NCI-H748 (cell line): Measurements from ENCODE around the gene EXOC3L1.

ENCODE experiments used
- DNase-seq: peaks from one replicate; lab custom pipeline; 2025; ENCODE audit not compliant: unreplicated experiment; lab: John Stamatoyannopoulos, UW

EXOC3L1 gene

DNA sequence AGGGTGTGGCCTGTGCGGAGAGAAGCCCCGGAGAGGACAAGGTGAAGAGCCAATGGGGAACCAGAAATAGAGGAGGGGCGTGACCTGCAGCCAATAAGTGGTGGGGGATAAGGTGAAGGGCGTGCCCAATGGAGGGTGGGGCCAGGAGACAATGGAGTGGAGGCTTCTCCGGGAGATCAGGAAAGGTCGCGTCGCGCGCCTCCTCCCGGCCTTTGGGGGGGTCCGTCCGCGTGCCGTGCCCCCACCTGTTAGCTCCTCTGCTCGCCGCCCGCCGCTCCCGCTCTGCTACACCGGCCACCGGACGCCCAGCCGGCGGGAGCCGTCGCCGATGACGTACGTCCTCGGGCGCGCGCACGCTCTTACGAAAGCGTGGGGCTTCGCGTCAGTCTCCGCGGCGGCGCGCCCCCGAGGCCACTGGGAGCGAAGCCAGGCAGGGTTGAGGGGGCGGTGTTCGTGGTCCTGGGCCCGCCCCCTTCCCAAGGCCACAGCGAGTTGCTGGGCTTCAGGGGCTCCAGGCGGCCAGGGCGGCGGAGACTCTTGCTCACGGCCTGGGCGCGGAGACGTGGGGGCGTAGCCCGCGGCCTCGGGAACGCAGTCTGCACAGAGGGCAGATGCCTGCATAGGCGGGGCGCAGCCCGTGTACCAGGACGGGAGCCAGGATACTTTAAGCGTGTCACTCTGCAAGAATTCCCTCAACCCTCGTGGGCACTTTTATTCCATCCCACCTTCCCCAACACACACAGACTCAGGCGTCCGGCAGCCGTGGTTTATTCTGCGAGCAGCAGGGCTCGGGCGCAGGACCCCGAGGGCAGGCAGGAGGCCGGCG, 6.1 kb downstream of the EXOC3L1 start, which contains the start of gene MATCAP1:
Gene MATCAP1, minus strand, starts transcription at position 337 of the 826 bp plus-strand sequence. CDS start 3,353 bp downstream, outside the sequence.
- peak; percentile 96 for DNase-seq

DNA sequence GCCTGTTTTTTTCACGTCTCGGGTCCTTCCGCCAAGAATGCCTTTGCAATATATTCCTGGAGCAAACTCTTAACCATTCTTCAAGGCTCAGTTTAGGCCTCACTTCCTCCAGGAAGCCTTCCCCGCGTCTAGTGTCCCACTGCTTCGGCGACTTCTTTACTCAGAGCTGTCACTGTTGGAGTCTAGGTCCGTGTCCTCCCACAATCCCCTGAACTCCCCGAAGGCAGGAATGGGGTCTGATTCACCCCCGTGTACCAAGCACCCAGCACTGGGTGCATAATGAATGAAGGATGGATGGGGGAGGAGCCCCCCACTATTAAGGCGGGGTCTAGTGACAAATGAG, 6.7 kb downstream of the EXOC3L1 start:
- DNase-seq = no peak

- no peak for DNase-seq
These were observed 7.6 kb downstream of the EXOC3L1 start for GRCh38 chr16:67182288-67182687.

- no peak for DNase-seq
These were observed 8.6 kb downstream of the EXOC3L1 start for GRCh38 chr16:67181346-67181745.

DNA sequence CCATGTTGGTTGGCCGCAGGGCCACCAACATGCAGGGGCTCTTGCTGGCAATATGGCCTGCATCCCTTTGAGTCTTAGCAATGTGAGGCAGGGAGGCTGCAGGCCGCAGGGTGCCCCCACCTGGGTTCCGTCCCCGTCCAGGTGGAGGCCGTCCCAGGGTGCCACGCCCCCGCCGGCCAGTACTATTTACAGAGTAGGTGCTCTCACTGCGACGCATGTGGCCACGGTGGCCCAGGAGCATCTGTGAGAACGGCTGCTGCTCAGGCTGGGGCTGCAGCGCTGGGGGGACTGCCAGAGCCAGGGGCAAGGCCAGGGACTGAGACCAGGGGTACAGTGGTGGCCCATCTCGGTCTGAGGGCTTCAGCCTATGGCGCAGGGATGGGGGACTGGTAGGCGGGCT, 9.8 kb downstream of the EXOC3L1 start:
- no peak for DNase-seq

GRCh38 chr16:67179421-67180080, 10.4 kb downstream of the EXOC3L1 start:
- peak; percentile 3 for DNase-seq

GRCh38 chr16:67177743-67178699, 11.9 kb downstream of the EXOC3L1 start:
- peak; percentile 95 for DNase-seq

DNA sequence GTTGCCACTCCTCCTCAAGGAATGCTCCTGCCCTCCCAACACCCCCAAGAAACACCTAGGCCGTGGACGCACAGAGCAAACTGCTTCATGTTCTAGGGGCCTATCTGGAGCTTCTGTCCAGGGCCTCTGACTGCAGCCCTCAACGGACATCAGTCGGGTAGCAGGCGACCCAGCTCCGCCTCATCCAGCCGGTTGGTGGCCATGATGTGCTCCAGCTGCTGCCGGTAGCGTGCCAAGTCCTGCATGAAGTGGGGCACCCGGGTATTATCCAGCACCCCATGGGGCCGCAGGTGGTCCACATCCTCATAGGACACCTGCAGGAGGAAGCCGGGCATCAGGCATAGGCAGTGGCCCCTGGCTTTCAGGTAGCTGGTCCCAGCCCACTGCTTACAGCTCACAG, 13.3 kb downstream of the EXOC3L1 start:
- no peak for DNase-seq

DNA sequence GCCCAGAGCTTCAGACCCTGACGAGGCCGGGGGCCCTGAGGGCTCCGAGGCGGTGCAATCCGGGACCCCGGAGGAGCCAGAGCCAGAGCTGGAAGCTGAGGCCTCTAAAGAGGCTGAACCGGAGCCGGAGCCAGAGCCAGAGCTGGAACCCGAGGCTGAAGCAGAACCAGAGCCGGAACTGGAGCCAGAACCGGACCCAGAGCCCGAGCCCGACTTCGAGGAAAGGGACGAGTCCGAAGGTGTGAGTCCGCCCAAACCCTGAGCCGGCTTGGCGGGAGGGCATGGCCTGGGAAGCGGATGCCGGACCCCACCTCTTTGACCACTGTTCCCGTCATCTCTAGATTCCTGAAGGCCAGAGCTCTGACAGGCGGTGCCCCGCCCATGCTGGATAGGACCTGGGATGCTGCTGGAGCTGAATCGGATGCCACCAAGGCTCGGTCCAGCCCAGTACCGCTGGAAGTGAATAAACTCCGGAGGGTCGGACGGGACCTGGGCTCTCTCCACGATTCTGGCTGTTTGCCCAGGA, 15.2 kb downstream of the EXOC3L1 start:
- DNase-seq = no peak

DNA sequence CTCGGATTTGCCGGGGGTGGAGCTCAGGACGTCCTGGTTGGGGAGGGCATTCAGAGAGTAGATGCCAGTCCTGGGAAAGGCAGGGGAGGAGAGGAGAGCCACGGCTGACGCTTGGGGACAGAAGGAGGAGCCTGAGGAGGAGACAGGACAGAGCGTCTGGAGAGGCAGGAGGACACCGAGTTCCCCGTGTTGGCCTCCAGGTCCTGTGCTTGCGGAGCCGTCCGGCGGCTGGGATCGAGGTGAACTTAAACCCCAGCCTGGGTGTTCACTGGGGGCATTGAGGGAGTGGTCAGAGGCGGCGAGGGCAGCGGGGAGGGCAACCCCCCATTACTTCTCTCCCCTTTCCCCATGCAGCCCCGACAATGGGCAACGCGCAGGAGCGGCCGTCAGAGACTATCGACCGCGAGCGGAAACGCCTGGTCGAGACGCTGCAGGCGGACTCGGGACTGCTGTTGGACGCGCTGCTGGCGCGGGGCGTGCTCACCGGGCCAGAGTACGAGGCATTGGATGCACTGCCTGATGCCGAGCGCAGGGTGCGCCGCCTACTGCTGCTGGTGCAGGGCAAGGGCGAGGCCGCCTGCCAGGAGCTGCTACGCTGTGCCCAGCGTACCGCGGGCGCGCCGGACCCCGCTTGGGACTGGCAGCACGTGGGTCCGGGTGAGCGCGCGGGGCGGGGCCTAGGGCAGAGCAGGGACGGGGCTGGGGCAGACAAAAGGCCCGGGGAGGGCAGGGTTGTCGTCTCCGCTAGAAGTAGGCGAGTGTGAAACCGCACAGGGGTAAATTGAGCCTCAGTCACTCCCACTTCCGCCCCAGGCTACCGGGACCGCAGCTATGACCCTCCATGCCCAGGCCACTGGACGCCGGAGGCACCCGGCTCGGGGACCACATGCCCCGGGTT, 15.9 kb downstream of the EXOC3L1 start:
- peak; percentile 86 for DNase-seq

DNA sequence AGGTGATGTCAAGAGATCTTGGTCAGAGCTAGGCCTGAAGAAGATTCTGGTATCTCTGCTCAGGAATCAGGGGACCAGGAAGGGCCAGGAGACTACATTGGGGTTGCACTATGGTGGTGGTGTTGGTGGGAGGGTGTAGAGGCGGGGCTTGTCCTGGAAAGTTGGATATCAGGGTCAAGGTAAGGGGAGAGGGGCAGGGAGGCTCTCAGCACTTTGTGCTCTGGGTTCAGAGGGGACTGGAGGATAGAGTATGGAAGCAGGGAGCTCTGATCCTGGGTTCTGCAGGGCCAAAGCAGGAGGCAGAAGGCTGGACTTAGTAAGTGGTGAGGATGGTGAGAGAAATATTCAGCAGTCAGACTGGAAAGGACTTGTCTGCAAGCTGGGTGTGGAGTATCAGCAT, 16.6 kb downstream of the EXOC3L1 start:
- no peak for DNase-seq

- DNase-seq = peak; percentile 4
These were observed 18.8 kb downstream of the EXOC3L1 start for GRCh38 chr16:67170949-67171649.

DNA sequence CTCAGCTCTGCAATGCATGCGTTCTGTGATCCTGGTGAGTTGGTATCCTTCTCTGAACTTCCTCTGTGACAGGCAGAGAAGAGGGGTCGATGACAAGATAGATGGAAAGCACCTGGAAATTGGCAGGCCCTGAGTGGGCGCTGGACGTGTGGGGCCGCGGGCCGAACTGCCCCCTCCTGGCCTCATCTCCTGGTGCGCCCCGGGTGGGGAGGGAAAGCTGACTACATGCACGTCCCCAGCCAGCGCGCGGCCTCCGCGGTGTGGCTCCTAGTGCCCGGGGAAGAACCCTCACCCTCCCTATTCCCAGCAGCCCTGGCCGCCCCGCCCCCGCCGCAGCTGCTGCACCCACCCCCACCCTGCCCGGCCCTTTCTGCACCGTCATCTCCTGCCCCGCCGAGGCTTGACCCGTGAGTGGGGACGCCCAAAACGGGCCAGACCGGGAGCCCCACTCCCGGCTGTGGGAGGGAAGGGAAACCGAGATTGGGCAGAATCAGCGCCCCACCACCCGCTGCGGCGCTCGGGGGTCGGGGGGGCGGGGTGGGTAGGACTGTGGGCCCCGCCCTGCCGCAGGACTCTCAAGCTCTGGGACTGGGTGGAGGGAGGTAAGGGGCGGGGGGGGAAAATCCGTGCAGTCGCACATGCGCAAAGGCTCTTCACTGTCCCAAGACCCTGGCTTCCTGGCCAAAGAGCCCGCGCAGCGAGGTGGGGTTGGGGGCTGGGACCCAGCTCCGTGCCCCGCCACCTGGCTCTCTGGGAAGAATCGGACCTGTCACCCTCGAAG, 19.6 kb downstream of the EXOC3L1 start, which contains the start of gene NOL3:
Gene NOL3, plus strand, starts transcription at position 371 of the 781 bp plus-strand sequence.
- peak; percentile 73 for DNase-seq

DNA sequence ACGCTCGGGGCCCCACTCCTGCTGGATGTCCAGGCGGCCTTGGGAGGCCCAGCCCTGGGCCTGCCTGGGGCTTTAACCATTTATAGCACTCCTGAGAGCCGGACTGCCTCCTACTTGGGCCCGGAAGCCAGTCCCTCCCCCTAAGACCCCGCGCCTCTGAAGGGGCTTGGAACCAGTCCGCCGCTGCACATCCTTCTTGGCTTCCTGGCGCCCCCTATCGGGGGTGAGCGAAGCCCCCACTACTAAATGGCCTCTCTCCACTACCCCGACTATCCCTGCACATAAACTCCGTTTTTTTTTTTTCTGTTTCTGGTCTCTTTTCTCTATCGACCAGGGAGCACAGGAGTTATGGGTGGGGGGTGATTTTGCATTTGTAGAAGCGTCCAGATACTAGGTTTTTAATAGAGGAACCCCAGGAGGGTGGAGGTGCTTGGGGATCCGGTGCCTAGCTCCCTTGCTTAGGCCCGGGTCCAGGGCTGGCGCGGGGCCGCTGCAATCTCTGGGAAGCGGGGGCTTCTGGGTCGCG, 20.2 kb downstream of the EXOC3L1 start:
- DNase-seq = peak; percentile 66

DNA sequence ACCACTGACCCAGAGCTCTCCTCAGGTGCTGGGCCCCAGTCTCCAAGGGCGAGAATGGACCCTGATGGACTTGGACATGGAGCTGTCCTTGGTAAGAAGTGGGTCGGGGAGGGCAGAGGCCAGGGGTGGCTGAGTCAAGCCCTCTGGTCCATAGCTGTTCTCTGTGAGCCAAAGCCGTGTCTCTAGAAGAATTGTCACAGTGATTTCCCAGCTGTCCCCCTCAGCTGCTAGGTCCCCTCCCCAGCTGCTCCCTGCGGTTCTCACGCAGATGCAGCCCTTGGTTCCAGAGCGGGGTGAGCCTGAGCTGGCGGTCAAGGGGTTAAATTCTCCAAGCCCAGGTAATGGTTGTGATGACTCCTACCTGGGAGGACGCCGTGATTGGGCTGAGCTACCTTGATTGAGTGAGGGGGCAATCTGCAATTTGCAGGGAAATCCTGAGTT, 20.9 kb downstream of the EXOC3L1 start:
- no peak for DNase-seq

DNA sequence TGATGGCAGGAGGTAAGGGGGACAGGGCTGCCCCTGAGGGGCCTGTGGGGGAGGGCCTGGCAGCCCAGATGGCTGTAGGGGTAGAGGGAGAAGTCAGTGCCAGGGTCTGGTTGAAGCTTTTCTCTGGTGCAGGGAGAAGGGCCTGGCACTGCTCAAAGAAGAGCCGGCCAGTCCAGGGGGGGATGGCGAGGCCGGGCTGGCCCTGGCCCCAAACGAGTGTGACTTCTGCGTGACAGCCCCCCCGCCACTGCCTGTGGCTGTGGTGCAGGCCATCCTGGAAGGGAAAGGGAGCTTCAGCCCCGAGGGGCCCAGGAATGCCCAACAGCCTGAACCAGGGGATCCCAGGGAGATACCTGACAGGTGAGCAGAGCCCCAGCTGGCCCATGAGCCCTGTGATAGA, 22.3 kb downstream of the EXOC3L1 start:
- no peak for DNase-seq

DNA sequence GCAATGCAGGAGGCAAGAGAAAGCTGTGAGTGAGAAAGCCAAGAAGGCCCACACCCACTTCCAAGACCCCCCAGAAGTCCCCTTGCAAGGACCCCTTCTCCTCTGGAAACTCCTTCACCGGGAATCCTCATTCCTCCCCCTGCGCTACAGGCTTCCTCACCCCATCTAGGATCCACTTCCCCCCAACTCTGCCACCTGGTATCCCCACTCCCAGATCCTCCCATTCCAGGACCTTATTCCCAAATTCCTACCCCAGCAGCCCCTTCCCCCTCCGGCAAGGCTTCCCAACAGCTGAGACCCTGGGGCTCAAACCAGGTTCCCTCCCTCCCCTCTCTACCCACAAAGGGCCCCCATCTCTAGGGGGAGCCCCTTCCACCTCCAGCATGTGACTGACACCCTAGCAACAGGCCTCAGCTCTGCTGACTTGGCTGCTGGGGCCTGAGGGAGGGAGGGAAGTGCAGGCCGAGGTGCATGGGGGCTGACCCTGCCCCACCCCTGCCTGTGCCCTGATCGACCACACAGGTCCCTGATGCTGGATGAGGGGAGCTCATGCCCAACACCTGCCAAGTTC, 23.3 kb downstream of the EXOC3L1 start:
- no peak for DNase-seq

DNA sequence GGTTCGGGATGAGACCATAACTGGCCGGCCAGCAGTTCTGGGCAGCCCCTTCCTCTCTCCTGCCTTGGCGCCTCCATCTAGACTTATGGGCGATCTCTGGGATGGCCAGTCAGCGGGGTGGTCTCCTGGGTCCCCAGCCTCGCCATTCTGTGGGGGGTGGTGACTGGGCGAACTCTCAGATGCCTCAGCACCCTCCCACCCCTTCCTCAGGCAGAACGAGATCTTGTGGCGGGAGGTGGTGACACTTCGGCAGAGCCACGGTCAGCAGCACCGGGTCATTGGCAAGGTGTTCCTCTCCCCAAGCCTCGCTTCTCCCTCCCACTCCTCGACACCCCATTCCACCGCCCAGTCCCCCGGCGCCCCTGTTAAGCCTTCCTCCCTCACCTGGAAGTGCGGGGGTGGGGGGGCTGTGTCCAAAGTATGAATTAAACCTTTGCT, 23.8 kb downstream of the EXOC3L1 start:
- DNase-seq = no peak
